PC-3 (cell line): ENCODE data around the gene TBPL2.
"Not testable (repeated sequence)": the region's sequence is repeated elsewhere in the genome, so short reads cannot be mapped to it uniquely, and the experiment has no call there.

ENCODE experiments used
- EZH2 ChIP-seq: fragments of 300-600 bp; sonication (generic); IDR thresholded peaks from one replicate; pipeline ENCODE4 v1.6.1; 2017; ENCODE audit warnings: antibody characterized with exemption, mild to moderate bottlenecking, low read length; ENCODE audit not compliant: unreplicated experiment
- EZH2phosphoT487 ChIP-seq: fragments of 300-600 bp; sonication (generic); IDR thresholded peaks from 2 replicates; pipeline ENCODE4 v1.6.1; 2018; ENCODE audit warnings: mild to moderate bottlenecking, antibody characterized with exemption, low read length, borderline replicate concordance
- TF ChIP-seq, protein P1 (sequence below): fragments of 300-600 bp; sonication (generic); conservative IDR thresholded peaks from 2 replicates; pipeline ENCODE4 v1.5.1; 2017; ENCODE audit warnings: antibody characterized with exemption, low read depth, mild to moderate bottlenecking, low read length

DNA sequence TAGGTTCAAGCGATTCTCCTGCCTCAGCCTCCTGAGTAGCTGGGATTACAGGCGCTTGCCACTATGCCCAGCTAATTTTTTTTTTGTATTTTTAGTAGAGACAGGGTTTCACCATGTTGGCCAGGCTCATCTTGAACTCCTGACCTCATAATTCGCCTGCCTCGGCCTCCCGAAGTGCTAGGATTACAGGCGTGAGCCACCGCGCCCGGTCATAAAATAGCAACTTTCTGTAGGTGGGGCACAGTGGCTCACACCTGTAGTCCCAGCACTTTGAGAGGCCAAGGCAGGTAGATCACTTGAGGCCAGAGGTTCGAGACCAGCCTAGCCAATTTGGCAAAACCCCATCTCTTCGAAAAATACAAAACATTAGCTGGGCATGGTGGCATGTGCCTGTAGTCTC, 18.1 kb downstream of the TBPL2 start:
- not testable (repeated sequence) for TF ChIP-seq EZH2, EZH2phosphoT487
- TF ChIP-seq, protein P1, sequence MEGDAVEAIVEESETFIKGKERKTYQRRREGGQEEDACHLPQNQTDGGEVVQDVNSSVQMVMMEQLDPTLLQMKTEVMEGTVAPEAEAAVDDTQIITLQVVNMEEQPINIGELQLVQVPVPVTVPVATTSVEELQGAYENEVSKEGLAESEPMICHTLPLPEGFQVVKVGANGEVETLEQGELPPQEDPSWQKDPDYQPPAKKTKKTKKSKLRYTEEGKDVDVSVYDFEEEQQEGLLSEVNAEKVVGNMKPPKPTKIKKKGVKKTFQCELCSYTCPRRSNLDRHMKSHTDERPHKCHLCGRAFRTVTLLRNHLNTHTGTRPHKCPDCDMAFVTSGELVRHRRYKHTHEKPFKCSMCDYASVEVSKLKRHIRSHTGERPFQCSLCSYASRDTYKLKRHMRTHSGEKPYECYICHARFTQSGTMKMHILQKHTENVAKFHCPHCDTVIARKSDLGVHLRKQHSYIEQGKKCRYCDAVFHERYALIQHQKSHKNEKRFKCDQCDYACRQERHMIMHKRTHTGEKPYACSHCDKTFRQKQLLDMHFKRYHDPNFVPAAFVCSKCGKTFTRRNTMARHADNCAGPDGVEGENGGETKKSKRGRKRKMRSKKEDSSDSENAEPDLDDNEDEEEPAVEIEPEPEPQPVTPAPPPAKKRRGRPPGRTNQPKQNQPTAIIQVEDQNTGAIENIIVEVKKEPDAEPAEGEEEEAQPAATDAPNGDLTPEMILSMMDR = not testable (repeated sequence)
